GM19438 (cell line): ENCODE data around the gene UPF3B.
"Not testable (repeated sequence)": the region's sequence is repeated elsewhere in the genome, so short reads cannot be mapped to it uniquely, and the experiment has no call there.

Experiments
- ATAC-seq: cut with Tn5 transposase; IDR thresholded peaks from one replicate; pipeline ENCODE4 v1.9.1; 2021; ENCODE audit warnings: low read depth; ENCODE audit not compliant: unreplicated experiment

Gene UPF3B

DNA sequence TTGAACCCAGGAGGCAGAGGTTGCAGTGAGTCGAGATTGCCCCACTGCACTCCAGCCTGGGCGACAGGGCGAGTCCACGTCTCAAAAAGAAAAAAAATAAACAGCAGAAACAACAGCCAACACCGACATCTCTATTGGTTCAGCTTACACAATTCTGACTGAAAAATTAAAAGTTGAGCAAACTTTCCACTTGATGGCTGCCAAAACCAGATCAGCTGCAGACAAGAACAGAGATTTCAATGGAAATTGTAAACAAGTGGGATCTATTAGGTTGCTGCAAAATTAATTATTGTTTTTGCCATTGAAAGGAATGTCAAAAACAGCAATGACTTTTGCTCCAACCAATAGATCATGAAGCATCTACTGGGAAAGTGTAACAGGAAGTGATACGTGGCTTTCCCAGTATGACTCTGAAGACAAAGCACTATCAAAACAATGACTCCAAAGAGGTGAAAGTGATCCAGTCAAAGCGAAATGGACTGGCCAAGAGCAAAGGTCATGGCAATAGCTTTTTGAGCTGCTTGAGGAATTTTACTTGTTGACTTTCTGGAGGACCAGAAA lies 26.3 kb downstream of the UPF3B start:
- ATAC-seq = no peak

DNA sequence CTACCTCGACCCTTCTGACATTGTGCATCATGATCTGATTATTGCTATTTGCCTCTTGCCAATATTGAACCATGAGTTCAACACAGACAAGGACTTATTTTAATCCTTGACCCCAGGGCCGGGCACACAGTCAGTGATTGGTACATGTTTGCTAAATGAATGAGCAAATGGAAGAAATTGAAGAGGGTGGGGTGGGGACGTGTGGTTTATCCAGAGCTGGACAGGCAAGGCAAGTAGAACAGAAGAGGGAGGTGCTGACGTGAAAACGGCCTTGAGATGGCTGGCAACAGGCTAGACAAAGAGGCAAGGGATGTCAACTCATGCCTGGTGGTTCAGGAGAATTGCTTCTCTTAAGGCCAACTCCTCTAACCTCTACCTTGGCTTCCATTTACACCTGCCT lies 28.5 kb downstream of the UPF3B start:
- not testable (repeated sequence) for ATAC-seq

DNA sequence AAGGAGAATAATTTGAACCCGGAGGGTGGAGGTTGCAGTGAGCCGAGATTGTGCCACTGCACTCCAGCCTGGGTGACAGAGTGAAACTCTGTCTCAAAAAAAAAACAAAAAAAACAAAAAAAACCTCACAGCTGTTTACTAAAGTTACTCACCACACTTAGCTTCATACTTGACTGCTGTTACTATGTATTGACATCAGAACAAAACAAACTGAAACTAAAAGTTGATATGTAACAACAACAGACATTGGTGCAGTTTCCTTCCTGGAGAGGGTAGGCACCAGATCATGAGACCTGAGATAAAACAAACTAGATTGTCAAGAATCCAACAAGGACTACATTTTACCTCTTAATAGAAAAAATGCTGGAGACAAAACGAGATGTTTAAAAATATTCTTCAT lies 31.1 kb downstream of the UPF3B start:
- ATAC-seq = peak; percentile 99

DNA sequence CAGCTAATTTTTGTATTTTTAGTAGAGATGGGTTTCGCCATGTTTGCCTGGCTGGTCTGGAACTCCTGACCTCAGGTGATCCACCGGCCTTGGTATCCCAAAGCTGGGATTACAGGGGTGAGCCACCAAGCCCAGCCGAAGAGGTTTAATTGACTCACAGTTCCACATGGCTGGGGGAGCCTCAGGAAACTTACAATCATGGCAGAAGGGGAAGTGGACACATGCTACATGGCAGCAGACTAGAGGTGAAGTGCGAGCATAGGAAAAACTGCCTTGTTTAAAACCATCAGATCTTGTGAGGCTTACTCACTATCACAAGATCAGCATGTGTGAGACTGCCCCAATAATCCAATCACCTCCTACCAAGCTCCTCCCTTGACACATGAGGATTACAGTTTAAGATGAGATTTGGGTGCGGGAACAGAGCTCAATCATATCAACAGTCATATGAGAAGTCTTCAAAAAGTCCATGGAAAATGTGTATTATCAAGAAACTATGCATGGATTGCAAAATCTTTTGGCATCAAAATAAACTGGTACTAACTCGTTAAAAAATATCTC lies 35.6 kb downstream of the UPF3B start:
- ATAC-seq = no peak

DNA sequence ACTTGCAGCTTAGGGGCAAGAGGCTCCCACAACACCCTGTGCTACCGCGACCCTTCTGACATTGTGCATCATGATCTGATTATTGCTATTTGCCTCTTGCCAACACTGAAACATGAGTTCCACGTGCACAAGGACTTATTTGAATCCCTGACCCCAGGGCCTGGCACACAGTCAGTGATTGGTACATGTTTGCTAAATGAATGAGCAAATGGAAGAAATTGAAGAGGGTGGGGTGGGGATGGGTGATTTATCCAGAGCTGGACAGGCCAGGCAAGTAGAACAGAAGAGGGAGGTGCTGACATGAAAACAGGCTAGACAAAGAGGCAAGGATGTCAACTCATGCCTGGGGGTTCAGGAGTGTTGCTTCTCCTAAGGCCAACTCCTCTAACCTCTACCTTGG lies 36.5 kb downstream of the UPF3B start:
- ATAC-seq = no peak

DNA sequence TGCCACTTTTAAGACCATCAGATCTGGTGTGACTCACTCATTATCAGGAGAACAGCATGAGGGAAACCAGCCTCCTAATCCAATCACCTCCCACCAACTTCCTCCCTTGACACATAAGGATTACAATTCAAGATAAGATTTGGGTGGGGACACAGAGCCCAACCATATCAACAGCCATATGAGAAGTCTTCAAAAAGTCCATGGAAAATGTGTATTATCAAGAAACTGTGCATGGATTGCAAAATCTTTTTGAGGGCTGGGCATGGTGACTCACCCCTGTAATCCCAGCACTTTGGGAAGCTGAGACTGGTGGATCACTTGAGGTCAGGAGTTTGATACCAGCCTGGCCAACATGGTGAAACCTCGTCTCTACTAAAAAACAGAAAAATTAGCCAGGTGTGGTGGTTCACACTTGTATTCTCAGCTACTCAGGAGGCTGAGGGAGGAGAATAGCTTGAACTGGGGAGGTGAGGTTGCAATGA lies 43.5 kb downstream of the UPF3B start:
- no peak for ATAC-seq

DNA sequence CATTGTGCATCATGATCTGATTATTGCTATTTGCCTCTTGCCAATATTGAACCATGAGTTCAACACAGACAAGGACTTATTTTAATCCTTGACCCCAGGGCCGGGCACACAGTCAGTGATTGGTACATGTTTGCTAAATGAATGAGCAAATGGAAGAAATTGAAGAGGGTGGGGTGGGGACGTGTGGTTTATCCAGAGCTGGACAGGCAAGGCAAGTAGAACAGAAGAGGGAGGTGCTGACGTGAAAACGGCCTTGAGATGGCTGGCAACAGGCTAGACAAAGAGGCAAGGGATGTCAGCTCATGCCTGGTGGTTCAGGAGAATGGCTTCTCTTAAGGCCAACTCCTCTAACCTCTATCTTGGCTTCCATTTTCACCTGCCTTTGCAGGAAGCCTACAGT lies 44.3 kb downstream of the UPF3B start:
- ATAC-seq = not testable (repeated sequence)

DNA sequence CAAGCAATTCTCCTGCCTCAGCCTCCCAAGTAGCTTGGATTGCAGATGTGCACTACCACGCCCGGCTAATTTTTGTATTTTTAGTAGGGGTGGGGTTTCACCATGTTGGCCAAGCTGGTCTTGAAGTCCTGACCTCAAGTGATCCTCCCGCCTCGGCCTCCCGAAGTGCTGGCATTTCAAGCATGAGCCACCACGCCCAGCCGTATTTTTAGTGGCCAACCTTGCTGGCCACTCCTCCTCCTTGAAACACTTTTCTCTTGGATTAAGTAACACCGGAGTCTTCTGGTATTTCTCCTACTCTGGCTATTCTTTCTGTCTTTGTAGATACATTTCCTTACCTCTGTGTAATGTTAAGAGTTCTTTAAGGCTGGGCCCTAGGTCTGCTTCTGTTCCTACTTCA lies 50.2 kb downstream of the UPF3B start:
- no peak for ATAC-seq

DNA sequence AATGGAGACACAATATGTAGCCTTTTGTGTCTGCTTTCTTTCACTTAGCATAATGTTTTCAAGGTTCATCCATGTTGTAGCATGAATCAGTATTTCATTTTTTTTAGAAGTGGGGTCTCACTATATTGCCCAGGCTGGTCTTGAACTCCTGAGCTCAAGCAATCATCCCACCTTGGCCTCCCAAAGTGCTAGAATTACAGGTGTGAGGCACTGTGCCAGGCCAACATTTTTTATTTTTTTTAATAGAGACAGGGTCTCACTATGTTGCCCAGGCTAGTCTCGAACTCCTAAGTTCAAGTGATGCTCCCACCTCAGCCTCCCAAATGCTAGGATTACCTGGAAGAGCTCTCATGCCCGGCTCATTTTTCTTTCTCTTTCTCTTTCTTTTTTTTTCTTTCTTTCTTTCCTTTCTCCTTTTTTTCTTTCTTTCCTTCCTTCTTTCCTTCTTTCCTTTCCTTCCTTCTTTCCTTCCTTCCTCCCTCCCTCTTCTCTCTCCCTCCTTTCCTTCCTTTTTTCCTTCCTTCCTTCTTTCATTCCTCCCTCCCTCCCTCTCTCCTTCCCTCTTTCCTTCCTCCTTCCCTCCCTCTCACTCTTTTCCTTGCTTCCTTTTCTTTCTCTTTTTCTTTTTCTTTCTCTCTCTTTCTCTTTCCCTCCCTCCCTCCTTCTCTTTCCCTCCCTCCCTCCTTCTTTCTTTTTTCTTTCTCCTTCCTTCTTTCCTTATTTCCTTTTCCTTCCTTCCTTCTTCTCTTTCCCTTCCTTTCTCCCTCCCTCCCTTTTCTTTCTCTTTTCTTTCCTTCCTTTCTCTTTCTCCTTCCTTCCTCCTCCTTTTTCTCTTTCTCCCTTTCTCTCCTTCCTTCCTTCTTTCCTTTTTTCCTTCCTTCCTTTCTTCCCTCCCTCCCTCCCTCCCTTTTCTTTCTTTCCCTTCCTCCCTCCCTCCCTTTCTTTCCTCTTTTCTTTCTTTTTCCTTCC lies 51.2 kb downstream of the UPF3B start:
- no peak for ATAC-seq

DNA sequence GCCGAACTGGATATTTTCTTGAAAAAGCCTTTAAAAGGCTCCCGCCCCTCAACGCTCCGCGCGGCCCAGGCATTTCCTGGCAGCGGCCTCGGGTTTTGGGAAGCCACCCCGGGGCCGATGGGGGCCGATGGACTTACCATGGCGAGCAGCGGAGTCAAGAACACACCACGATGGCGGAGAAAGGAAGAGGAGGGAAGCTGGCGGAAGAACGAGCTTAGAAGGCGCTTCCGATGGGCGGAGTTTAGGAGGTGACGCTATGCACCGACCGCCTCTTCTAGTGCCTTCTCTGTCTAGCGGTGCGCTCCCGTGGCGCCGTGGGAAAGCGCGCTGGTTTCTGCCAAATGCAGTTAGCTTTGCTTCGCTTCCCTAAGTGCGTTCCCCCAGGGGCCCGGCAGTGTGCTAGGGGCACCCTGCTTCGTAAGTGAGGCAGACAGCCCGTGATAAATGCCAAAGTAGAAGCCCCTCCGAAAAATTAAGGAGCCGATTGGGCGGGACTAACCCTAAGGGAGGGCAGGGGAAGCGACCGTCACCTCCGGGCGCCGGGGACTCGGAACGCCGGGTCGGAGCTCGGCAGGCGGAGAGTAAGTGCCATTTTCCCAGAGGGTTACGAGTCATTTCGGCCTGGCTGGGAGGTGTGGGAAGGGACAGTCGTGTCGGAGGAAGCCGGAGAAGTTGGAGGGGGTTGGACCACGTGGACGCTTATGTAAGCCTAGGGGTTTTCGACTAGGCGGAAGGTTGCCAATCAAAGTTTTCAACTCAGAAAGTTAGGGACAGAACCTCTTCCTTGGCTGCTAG lies 61.1 kb downstream of the UPF3B start, which contains the start of gene RPL39:
Gene RPL39, minus strand, starts transcription at position 194 of the 795 bp plus-strand sequence. Its CDS starts 54 bp downstream, at position 140.
- ATAC-seq = peak; percentile 80

DNA sequence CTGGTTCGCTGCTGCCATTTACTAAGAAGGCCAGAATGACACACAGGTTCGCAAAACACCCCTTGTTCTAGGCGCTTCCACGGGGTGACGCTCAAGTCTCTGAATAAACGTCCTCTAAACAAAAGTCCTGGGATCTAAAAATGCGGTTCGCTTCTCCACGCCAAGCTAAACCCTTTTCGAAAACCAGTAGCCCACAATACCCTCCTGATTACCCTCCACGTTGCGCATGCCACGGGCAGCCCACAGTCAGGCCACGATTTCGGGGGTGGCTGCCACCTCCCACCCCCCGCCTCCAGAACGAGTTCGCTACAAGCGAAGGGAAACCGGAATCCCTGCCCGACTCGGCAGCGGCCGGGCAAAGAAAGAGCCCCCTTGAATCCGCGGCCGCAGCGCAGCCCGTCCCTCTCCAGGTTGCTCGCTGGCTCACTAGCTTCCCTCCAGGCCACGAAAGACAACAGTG lies 61.8 kb downstream of the UPF3B start:
- ATAC-seq = peak; percentile 4

DNA sequence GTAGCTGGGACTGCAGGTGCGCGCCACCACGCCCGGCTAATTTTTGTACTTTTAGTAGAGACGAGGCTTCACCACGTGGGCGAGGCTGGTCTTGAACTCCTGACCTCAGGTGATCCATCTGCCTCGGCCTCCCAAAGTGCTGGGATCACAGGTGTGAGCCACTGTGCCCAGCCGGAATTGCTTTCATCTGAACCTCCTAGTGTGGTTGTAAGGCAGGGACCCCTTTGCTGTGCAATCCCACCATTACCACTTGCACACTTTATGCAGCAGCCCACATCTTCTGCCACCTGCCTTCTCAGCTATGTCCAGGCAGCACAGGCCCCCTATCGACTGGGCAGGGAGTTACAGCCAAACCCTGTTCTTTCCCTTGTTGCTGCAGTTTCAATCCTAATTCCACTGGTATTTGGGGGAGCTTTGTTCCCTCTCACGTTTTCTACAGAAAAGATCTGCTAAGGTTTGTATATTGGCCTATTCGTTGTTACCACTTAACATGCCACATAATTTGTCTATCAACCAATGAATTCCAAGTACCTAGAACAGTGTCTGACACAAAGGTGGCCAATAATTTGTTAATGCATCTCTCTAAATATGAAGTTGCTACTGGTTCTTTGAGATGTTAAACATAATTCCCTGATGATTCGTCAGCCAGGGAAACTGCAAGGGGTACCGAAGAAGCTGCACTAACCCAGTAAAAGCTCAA lies 67.9 kb downstream of the UPF3B start:
- no peak for ATAC-seq
